Lung (tissue), 12 donors: Measurements from ENCODE around the gene KCNQ4. TPM values are rescaled to one million over a fixed set of nuclear protein-coding genes. Genes with fewer than 3 reads are reported as not detected.
A peak's percentile ranks its signal among the peaks of the same experiment; 100 is the strongest.

ENCODE experiments used
- ATAC-seq: fragments of 200-7000 bp; cut with Tn5 transposase; one replicate; pipeline ENCODE4 v1.9.1; 2020; ENCODE audit warnings: moderate number of reproducible peaks; ENCODE audit not compliant: insufficient read depth, low FRiP score
- DNase-seq, 3 donors: peaks; one replicate each; pipeline ENCODE4 v3.0.0-alpha.2; 2013 to 2017
- H3K27ac ChIP-seq, 2 donors: one replicate each; pipeline ENCODE4 v1.5.1; 2013; ENCODE audit warnings: mild to moderate bottlenecking in 2 of 2, moderate library complexity in 2 of 2, control low read depth in 1 of 2, inconsistent platforms in 1 of 2, low read depth in 1 of 2, low read length in 1 of 2
- H3K27me3 ChIP-seq, 3 donors: one replicate each; pipeline ENCODE4 v1.5.1; 2013; ENCODE audit warnings: low read length in 2 of 3; ENCODE audit not compliant: control insufficient read depth in 3 of 3, insufficient read depth in 3 of 3
- H3K36me3 ChIP-seq, 4 donors: one replicate each; pipeline ENCODE4 v1.5.1; 2013; ENCODE audit warnings: low read length in 4 of 4, mild to moderate bottlenecking in 1 of 4, moderate library complexity in 1 of 4; ENCODE audit not compliant: control insufficient read depth in 4 of 4, insufficient read depth in 4 of 4
- H3K4me1 ChIP-seq, 5 donors: one replicate each; pipeline ENCODE4 v1.5.1; 2013; ENCODE audit warnings: low read length in 5 of 5, mild to moderate bottlenecking in 2 of 5, moderate library complexity in 1 of 5; ENCODE audit not compliant: control insufficient read depth in 5 of 5, insufficient read depth in 5 of 5
- H3K4me3 ChIP-seq: one replicate; pipeline ENCODE4 v1.5.1; 2013; ENCODE audit warnings: mild to moderate bottlenecking, control low read depth, moderate library complexity
- H3K9ac ChIP-seq, 2 donors: one replicate each; pipeline ENCODE4 v1.5.1; 2013; ENCODE audit warnings: low read length in 2 of 2, control low read depth in 1 of 2; ENCODE audit not compliant: insufficient read depth in 1 of 2
- H3K9me3 ChIP-seq, 4 donors: one replicate each; pipeline ENCODE4 v1.5.1; 2013; ENCODE audit warnings: low read length in 3 of 4, mild to moderate bottlenecking in 1 of 4, moderate library complexity in 1 of 4; ENCODE audit not compliant: control insufficient read depth in 4 of 4, insufficient read depth in 3 of 4
- CTCF ChIP-seq: IDR thresholded peaks from 2 replicates; pipeline ENCODE4 v1.5.1; 2012; ENCODE audit warnings: mild to moderate bottlenecking; ENCODE audit errors: control extremely low read depth, extremely low read depth
- WGBS, 2 donors: extraction: QIAGEN DNeasy Blood & Tissue Kit; methylation state at CpG; one replicate each; pipeline ENCODE4 v1.1.7; 2013; 5-methylcytosine and 5-hydroxymethylcytosine counted together
- polyA plus RNA-seq, 2 donors: library from polyadenylated mRNA; stranded (reverse); fragments of 200-250 nt; gene quantifications; one replicate each; pipeline ENCODE4 v1.2.1, GENCODE V29; 2013
- total RNA-seq, 2 donors: library from RNA; depleted of rRNA in 1 of 2; stranded (reverse); fragments of >200 nt in 1 of 2; gene quantifications; one replicate each; pipeline ENCODE4 v1.2.1, GENCODE V29; 2014 to 2021
- donor health status: control.
- donor health status: control.
- donor health status: Bipolar disorder and iron deficiency.
- donor health status: healthy.
- donor health status: DM: yes; HTN: yes; CAD: no.

KCNQ4 gene
- total and polyA plus RNA-seq, 4 donors, result 0.54 to 0.98 (median 0.59) TPM

DNA sequence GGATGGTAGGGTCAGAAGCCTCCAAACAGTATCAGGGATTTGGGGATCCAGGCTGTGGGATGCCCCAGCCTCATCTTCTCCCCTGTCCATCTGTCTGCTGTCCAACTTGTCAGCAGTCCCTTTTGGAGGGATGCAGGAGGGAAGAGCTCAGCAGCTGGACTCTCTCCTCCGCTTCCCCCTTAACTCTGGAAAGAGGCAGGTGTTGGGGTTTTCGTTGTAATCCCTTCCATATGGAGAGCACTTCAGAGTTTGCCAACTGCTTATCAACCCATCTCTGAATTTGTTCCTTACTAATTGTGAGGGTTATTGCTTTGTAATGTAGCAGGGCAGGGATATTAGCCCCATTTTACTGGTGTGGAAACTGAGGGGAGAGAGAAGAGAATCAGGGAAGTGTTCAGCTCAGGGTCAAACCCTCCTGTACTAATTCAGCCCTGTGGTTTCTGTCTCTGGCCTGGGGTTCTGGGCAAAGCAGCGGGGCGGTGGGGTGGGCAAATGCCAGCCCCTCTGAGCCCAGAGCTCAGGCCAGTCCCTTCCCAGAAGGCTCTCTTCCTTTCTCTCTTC, 75.3 kb downstream of the KCNQ4 start:
- Histone ChIP-seq H3K27ac (peak overlapping the region in 1 of 2 donors; percentile 11), H3K9ac (no peak overlapping the region), H3K9me3 (no peaks in the 10 kb centered on the region), H3K4me3 (no peak overlapping the region), H3K27me3 (peaks cover 0 to 7% (median 5%) of the 10 kb centered on the region in 3 donors), H3K4me1 (peaks cover 0 to 12% (median 4%) of the 10 kb centered on the region in 5 donors), H3K36me3 (no peaks in the 10 kb centered on the region)
- WGBS, 2 donors, result 74 to 78% methylated on average over 4 of the region's 4 CpGs
- ATAC-seq (no peak), DNase-seq (no peak)
- TF ChIP-seq CTCF, result no peak

- peak overlapping the region in 1 of 2 donors; percentile 38 for H3K9ac ChIP-seq
These were observed 77.2 kb downstream of the KCNQ4 start for GRCh38 chr1:40860706-40861223.

DNA sequence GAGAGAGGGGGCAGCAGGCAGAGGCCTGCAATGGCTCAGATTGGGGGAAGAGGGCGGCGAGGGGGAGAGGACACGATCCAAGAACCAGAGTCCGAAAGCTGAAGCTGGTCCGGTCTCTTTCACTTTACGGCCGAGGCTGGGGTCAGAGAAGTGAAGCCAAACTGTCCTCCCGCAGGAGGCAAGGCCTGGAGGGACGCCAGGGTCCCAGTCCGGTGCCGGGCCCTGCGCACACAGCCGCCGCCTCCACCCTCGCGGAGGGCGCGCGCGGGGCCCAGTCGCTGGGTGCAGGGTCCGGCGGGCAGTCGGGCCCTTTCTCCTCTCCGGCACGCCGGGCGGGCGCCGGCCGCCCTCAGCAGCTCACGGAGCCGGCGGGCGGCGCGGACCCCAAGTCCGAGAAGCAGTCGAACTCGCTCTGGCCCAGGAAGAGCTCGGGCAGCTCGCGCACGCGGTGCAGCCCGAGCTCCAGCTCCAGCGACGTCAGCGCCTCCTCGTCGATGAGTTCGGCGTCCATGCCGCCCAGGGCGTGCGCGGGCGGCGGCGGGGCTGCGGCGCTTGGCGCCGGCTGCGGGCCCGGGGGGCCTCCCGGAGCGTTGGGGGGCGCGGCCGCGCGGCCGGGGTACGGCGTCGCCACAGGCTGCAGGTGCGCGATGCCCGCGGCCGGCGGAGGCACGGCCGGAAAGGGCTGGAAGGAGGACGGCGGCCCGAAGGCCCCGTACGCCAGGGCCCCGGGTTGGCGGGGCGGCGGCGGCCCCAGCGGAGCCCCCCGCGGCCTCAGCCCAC, 77.8 kb downstream of the KCNQ4 start:
- Histone ChIP-seq H3K27ac (peak overlapping the region; percentile 87 to 88), H3K9me3 (no peaks in the 10 kb centered on the region), H3K27me3 (peaks cover 0 to 7% (median 5%) of the 10 kb centered on the region in 3 donors), H3K4me3 (peak overlapping the region; percentile 63), H3K36me3 (no peaks in the 10 kb centered on the region), H3K9ac (peak overlapping the region in 1 of 2 donors; percentile 38), H3K4me1 (peaks cover 0 to 12% (median 5%) of the 10 kb centered on the region in 5 donors)
- WGBS, 2 donors, result 1 to 4% methylated on average over 63 to 98 of the region's 98 CpGs
- ATAC-seq (no peak), DNase-seq (peak; percentile 57 to 70 (median 63))
- TF ChIP-seq CTCF, result no peak

More at GRCh38 chr1:40860706-40861223, 77.2 kb downstream of the KCNQ4 start:
- Histone ChIP-seq H3K27me3 (peaks cover 0 to 7% (median 5%) of the 10 kb centered on the region in 3 donors), H3K4me3 (peak overlapping the region; percentile 63), H3K36me3 (no peaks in the 10 kb centered on the region), H3K9me3 (no peaks in the 10 kb centered on the region), H3K27ac (peak overlapping the region; percentile 87 to 88), H3K4me1 (peaks cover 0 to 12% (median 4%) of the 10 kb centered on the region in 5 donors)
- no peak for TF ChIP-seq CTCF
- no peak for ATAC-seq
- 8 to 25% methylated on average over 10 of the region's 10 CpGs for WGBS, 2 donors
- DNase-seq, result no peak
